Neural cell (in vitro differentiated cells): ENCODE data around the gene PPP1R2B. TPM values are rescaled to one million over a fixed set of nuclear protein-coding genes. Genes with fewer than 3 reads are reported as not detected.
A peak's percentile ranks its signal among the peaks of the same experiment; 100 is the strongest.
"Not testable (repeated sequence)": the region's sequence is repeated elsewhere in the genome, so short reads cannot be mapped to it uniquely, and the experiment has no call there.

Source experiments
- H2AFZ ChIP-seq: fragments of 200-600, 300-800 bp; sonication (generic), shearing (Covaris generic); 2 replicates; pipeline ENCODE4 v1.6.0; 2014; ENCODE audit warnings: low read depth, mild to moderate bottlenecking, antibody characterized with exemption, low read length, moderate library complexity
- H3F3A ChIP-seq: fragments of 200-600 bp; shearing (Covaris generic); 2 replicates; pipeline ENCODE4 v1.6.1; 2016; ENCODE audit warnings: mild to moderate bottlenecking, moderate library complexity, mixed read lengths, antibody characterized with exemption, low read length; ENCODE audit not compliant: insufficient read depth, poor library complexity, severe bottlenecking
- H3K27ac ChIP-seq: fragments of 200-600, 300-800 bp; sonication (generic), shearing (Covaris generic); 2 replicates; pipeline ENCODE4 v1.5.1; 2014; ENCODE audit warnings: mild to moderate bottlenecking, low read length, moderate library complexity
- H3K27me3 ChIP-seq: fragments of 300-800, 200-600 bp; sonication (generic), shearing (Covaris generic); 2 replicates; pipeline ENCODE4 v1.6.0; 2014; ENCODE audit warnings: mild to moderate bottlenecking, low read depth, low read length, moderate library complexity; ENCODE audit not compliant: insufficient read depth
- H3K36me3 ChIP-seq: fragments of 300-800, 200-600 bp; sonication (generic), shearing (Covaris generic); 2 replicates; pipeline ENCODE4 v1.5.1; 2014; ENCODE audit warnings: mild to moderate bottlenecking, antibody characterized with exemption, low read length, moderate library complexity; ENCODE audit not compliant: insufficient read depth
- H3K4me2 ChIP-seq: fragments of 300-800, 200-600 bp; sonication (generic), shearing (Covaris generic); 2 replicates; pipeline ENCODE4 v1.6.0; 2014; ENCODE audit warnings: mild to moderate bottlenecking, low read length
- H3K4me3 ChIP-seq: fragments of 300-800, 200-600 bp; sonication (generic), shearing (Covaris generic); 2 replicates; pipeline ENCODE4 v1.5.1; 2014; ENCODE audit warnings: mild to moderate bottlenecking, low read length, moderate library complexity
- H3K79me2 ChIP-seq: fragments of 200-600 bp; shearing (Covaris generic); replicated peaks from 2 replicates; pipeline ENCODE4 v1.6.0; 2014; ENCODE audit warnings: mild to moderate bottlenecking, low read length, moderate library complexity; ENCODE audit not compliant: insufficient read depth
- H3K9ac ChIP-seq: fragments of 300-800, 200-600 bp; sonication (generic), shearing (Covaris generic); 2 replicates; pipeline ENCODE4 v1.6.1; 2016; ENCODE audit warnings: mild to moderate bottlenecking, low read length, mixed read lengths
- H3K9me2 ChIP-seq: fragments of 200-600 bp; shearing (Covaris generic); 2 replicates; pipeline ENCODE4 v1.6.1; 2016; ENCODE audit warnings: mild to moderate bottlenecking, low read length, mixed read lengths; ENCODE audit not compliant: insufficient read depth
- H3K9me3 ChIP-seq: fragments of 200-600, 300-800 bp; sonication (generic), shearing (Covaris generic); 2 replicates; pipeline ENCODE4 v1.6.1; 2016; ENCODE audit warnings: mild to moderate bottlenecking, mixed run types, low read length, moderate library complexity, mixed read lengths
- H4K20me1 ChIP-seq: fragments of 200-600 bp; shearing (Covaris generic); 2 replicates; pipeline ENCODE4 v1.6.1; 2016; ENCODE audit warnings: mild to moderate bottlenecking, mixed run types; ENCODE audit not compliant: insufficient read depth
- EP300 ChIP-seq: fragments of 450-650 bp; conservative IDR thresholded peaks from 2 replicates; pipeline ENCODE4 v1.6.1; 2014; ENCODE audit warnings: antibody characterized with exemption, mild to moderate bottlenecking, moderate library complexity; ENCODE audit not compliant: poor library complexity, severe bottlenecking
- EZH2 ChIP-seq: fragments of 200-600, 300-800 bp; shearing (Covaris generic), sonication (generic); IDR thresholded peaks from 2 replicates; pipeline ENCODE4 v1.6.1; 2014; ENCODE audit warnings: antibody characterized with exemption, low read length, borderline replicate concordance, mild to moderate bottlenecking; ENCODE audit not compliant: insufficient read depth, poor library complexity, severe bottlenecking
- MXI1 ChIP-seq: fragments of 450-650 bp; conservative IDR thresholded peaks from 2 replicates; pipeline ENCODE4 v1.6.1; 2014; ENCODE audit warnings: antibody characterized with exemption, mild to moderate bottlenecking; ENCODE audit not compliant: poor library complexity, severe bottlenecking
- POLR2AphosphoS5 ChIP-seq: IDR thresholded peaks from 2 replicates; pipeline ENCODE4 v1.6.1; 2012
- RAD21 ChIP-seq: fragments of 450-650 bp; conservative IDR thresholded peaks from 2 replicates; pipeline ENCODE4 v1.6.1; 2014; ENCODE audit warnings: antibody characterized with exemption, mild to moderate bottlenecking, moderate library complexity
- SMC3 ChIP-seq: fragments of 450-650 bp; conservative IDR thresholded peaks from 2 replicates; pipeline ENCODE4 v1.6.1; 2014; ENCODE audit warnings: antibody characterized with exemption, mild to moderate bottlenecking, moderate library complexity; ENCODE audit not compliant: poor library complexity
- TAF1 ChIP-seq: IDR thresholded peaks from 2 replicates; pipeline ENCODE4 v1.6.1; 2012; ENCODE audit warnings: low read depth
- polyA plus RNA-seq: library from polyadenylated mRNA; depleted of rRNA; stranded (reverse); fragments of >200 nt; gene quantifications from 2 replicates; pipeline ENCODE4 v1.2.3, GENCODE V29; 2014
- TF ChIP-seq, protein P1 (sequence below): IDR thresholded peaks from 2 replicates; pipeline ENCODE4 v1.6.1; 2012; ENCODE audit warnings: borderline replicate concordance
- TF ChIP-seq, protein P2 (sequence below): fragments of 450-650 bp; IDR thresholded peaks from 2 replicates; pipeline ENCODE4 v1.5.1; 2014; ENCODE audit warnings: antibody characterized with exemption, mild to moderate bottlenecking, moderate library complexity; ENCODE audit not compliant: poor library complexity, severe bottlenecking

Gene PPP1R2B
- polyA plus RNA-seq, 1 donor from 2014 or later = not detected

DNA sequence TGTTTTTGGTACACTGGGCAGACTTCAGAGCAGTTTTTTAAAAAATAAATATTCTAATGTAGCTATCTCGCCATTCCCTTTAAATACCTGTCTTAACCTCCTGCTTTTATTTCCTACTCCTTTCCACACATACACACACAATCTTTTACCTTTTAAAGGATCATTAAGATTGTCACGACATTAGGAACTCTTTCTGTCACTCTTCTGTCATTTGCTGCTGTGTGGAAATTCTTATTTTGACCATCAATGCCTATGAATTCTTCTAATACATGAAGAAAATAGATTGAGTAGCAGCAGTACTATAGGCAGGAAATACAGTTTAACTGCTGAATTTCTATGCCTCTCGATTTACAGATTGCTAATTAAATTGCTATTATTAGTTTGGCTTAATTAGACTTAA lies 1.8 kb downstream of the PPP1R2B start:
- Histone ChIP-seq H3K27me3 (no peaks in the 10 kb centered on the region), H3K9me3 (no peaks in the 10 kb centered on the region), H3K9ac (no peak overlapping the region), H4K20me1 (no peaks in the 10 kb centered on the region), H3K79me2 (no peaks in the 10 kb centered on the region), H3K27ac (no peak overlapping the region), H3F3A (no peaks in the 10 kb centered on the region), H3K9me2 (no peaks in the 10 kb centered on the region), H2AFZ (no peak overlapping the region), H3K4me2 (no peak overlapping the region), H3K36me3 (no peaks in the 10 kb centered on the region), H3K4me3 (no peak overlapping the region)
- peak; percentile 52 for TF ChIP-seq POLR2AphosphoS5
- peak; percentile 72 for TF ChIP-seq EP300
- no peak for TF ChIP-seq RAD21

DNA sequence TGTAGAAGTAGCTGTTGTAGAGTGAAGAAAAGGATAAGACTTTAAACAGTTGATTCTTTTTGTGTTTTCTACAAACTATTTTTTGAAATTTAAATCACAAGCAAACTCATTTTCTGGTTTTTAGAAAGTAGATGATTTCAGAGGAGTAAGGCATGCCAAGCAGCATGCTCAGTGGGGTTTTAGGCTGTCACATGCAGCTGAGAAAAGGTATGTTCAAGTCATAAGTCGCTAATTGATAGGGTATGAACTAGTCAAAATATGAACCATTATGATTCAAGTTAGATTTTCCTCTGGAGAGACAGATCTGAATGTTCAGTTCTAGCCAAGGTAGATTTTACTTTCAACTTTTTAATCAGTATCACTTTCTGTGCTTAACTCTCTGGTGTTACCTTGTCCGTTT lies 3.0 kb downstream of the PPP1R2B start:
- not testable (repeated sequence) for H2AFZ ChIP-seq, H3K9me3 ChIP-seq, H3K9me2 ChIP-seq, H3K36me3 ChIP-seq, H3K27me3 ChIP-seq, H3K4me3 ChIP-seq, H3F3A ChIP-seq, H3K79me2 ChIP-seq, H3K27ac ChIP-seq, H3K9ac ChIP-seq, H4K20me1 ChIP-seq, H3K4me2 ChIP-seq

DNA sequence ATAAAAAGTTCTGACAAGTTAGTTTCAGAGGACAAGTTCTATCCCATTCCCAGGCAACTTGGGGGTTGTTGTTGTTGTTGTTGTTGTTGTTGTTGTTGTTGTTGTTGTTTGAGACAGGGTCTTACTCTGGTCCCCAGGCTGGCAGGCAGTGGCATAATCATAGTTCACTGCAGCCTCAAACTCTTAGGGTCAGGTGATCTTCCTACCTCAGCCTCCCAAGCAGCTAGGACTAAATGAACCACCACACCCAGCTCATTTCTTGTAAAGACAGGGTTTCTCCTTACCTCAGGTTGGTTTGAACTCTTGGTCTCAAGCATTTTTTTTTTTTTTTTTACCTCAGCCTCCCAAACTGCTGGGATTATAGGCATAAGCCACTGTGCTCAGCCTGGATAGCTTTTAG lies 15.3 kb downstream of the PPP1R2B start:
- TF ChIP-seq, protein P1, sequence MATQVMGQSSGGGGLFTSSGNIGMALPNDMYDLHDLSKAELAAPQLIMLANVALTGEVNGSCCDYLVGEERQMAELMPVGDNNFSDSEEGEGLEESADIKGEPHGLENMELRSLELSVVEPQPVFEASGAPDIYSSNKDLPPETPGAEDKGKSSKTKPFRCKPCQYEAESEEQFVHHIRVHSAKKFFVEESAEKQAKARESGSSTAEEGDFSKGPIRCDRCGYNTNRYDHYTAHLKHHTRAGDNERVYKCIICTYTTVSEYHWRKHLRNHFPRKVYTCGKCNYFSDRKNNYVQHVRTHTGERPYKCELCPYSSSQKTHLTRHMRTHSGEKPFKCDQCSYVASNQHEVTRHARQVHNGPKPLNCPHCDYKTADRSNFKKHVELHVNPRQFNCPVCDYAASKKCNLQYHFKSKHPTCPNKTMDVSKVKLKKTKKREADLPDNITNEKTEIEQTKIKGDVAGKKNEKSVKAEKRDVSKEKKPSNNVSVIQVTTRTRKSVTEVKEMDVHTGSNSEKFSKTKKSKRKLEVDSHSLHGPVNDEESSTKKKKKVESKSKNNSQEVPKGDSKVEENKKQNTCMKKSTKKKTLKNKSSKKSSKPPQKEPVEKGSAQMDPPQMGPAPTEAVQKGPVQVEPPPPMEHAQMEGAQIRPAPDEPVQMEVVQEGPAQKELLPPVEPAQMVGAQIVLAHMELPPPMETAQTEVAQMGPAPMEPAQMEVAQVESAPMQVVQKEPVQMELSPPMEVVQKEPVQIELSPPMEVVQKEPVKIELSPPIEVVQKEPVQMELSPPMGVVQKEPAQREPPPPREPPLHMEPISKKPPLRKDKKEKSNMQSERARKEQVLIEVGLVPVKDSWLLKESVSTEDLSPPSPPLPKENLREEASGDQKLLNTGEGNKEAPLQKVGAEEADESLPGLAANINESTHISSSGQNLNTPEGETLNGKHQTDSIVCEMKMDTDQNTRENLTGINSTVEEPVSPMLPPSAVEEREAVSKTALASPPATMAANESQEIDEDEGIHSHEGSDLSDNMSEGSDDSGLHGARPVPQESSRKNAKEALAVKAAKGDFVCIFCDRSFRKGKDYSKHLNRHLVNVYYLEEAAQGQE = no peak
- TF ChIP-seq TAF1 = no peak
- TF ChIP-seq MXI1 = no peak
- no peak for TF ChIP-seq EP300
- no peak for TF ChIP-seq EZH2
- TF ChIP-seq POLR2AphosphoS5 = no peak
- no peak for TF ChIP-seq SMC3
- TF ChIP-seq, protein P2, sequence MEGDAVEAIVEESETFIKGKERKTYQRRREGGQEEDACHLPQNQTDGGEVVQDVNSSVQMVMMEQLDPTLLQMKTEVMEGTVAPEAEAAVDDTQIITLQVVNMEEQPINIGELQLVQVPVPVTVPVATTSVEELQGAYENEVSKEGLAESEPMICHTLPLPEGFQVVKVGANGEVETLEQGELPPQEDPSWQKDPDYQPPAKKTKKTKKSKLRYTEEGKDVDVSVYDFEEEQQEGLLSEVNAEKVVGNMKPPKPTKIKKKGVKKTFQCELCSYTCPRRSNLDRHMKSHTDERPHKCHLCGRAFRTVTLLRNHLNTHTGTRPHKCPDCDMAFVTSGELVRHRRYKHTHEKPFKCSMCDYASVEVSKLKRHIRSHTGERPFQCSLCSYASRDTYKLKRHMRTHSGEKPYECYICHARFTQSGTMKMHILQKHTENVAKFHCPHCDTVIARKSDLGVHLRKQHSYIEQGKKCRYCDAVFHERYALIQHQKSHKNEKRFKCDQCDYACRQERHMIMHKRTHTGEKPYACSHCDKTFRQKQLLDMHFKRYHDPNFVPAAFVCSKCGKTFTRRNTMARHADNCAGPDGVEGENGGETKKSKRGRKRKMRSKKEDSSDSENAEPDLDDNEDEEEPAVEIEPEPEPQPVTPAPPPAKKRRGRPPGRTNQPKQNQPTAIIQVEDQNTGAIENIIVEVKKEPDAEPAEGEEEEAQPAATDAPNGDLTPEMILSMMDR = no peak
- Histone ChIP-seq H3K27me3 (no peaks in the 10 kb centered on the region), H2AFZ (no peak overlapping the region), H3K4me3 (no peak overlapping the region), H3K9ac (no peak overlapping the region), H3K27ac (no peak overlapping the region), H3K36me3 (no peaks in the 10 kb centered on the region), H3K9me2 (no peaks in the 10 kb centered on the region), H3K4me2 (no peak overlapping the region), H3F3A (no peaks in the 10 kb centered on the region), H3K79me2 (no peaks in the 10 kb centered on the region), H4K20me1 (no peaks in the 10 kb centered on the region), H3K9me3 (no peaks in the 10 kb centered on the region)
